ENCODE data around the gene WWOX. TPM values are rescaled to one million over a fixed set of nuclear protein-coding genes. Genes with fewer than 3 reads are reported as not detected.
"Not testable (repeated sequence)": the region's sequence is repeated elsewhere in the genome, so short reads cannot be mapped to it uniquely, and the experiment has no call there.

WWOX gene
- 10 to 100 TPM; 21.4 to 55.6 (median 33.2) TPM for total RNA-seq

DNA sequence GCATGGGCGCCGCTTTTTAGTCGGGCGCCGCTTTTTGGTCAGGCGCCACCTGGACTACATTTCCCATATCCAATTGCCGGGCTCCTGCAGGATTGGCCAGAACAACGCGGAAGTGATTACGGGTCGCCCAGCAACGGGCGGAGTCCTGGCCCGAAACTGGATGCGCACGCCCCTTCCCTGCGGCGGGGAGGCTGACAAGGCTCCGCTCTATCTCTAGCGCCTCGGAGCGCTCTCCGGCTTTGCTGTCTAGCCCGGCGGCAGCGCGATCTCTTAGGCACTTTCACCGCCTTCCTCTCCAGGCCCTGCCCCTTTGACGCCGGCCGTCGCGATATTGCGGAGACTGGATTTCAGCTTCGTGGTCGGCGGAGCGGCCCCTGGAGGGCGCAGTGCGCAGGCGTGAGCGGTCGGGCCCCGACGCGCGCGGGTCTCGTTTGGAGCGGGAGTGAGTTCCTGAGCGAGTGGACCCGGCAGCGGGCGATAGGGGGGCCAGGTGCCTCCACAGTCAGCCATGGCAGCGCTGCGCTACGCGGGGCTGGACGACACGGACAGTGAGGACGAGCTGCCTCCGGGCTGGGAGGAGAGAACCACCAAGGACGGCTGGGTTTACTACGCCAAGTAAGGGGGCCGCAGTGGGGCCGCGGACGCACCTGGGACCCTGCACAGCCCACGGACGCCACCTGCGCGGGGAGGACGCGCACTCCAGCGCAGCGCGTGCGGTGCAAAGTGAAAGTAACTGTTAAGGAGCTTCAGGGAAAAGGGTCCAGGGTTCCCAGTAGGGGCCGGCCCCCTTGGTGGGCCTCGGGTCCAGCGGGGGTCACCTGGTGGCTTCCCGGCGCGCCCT is at the start of gene WWOX:
Gene WWOX, plus strand, starts transcription at position 384 of the 841 bp plus-strand sequence.
- ATAC-seq (ENCODE audit: low FRiP score) (peak; percentile 97), DNase-seq (ENCODE audit: low spot score) (peak; percentile 69)
- TF ChIP-seq, protein P1, sequence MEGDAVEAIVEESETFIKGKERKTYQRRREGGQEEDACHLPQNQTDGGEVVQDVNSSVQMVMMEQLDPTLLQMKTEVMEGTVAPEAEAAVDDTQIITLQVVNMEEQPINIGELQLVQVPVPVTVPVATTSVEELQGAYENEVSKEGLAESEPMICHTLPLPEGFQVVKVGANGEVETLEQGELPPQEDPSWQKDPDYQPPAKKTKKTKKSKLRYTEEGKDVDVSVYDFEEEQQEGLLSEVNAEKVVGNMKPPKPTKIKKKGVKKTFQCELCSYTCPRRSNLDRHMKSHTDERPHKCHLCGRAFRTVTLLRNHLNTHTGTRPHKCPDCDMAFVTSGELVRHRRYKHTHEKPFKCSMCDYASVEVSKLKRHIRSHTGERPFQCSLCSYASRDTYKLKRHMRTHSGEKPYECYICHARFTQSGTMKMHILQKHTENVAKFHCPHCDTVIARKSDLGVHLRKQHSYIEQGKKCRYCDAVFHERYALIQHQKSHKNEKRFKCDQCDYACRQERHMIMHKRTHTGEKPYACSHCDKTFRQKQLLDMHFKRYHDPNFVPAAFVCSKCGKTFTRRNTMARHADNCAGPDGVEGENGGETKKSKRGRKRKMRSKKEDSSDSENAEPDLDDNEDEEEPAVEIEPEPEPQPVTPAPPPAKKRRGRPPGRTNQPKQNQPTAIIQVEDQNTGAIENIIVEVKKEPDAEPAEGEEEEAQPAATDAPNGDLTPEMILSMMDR (IDR thresholded peaks at IDR 0.05), result peak in 1 of 3 donors; percentile 17

- ATAC-seq (ENCODE audit: low FRiP score) (no peak), DNase-seq (ENCODE audit: low spot score) (no peak)
- TF ChIP-seq, protein P1 (IDR thresholded peaks at IDR 0.05), result no peak
These were observed 48.6 kb upstream of the WWOX start for GRCh38 chr16:78050734-78051400.

DNA sequence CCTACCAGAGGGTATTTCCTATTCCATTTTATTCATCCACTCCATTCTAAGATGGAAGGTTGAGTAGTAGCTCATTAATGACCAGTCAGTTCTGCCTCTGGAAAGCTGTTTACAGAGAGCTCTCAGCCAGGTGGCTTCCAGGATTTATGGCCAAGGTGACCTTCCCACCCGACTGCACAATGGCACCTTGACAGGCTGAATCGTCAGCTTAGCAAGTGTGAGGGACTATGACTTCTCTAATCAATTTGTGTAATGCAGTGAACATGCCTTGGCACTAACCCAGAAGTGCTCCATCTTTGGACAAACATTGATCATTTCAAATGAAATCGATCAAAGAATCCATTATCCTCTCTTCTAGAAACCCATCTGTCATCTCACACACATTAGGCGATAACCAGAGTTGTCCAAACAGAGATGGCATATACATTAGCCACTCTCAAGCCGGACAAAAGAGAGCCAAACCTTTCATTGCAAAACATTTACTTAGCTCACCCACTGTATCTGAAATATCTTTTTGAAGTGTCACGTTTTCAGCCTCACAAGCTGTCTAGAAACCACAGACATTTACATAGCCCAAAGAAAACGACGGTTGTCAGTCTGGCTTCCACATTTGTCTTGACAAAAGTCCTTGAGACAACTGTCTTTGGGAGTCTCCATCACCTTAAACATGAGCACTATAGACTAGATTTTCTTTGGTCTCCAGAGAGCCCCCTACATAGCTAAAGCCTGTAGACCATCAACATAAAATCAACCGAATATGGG is 41.5 kb upstream of the WWOX start:
- TF ChIP-seq, protein P1 (IDR thresholded peaks at IDR 0.05), result no peak
- ATAC-seq (ENCODE audit: low FRiP score) (no peak), DNase-seq (ENCODE audit: low spot score) (no peak)

GRCh38 chr16:78059806-78060205 is 39.6 kb upstream of the WWOX start:
- not testable (repeated sequence) for ATAC-seq (ENCODE audit: low FRiP score); DNase-seq (ENCODE audit: low spot score)

DNA sequence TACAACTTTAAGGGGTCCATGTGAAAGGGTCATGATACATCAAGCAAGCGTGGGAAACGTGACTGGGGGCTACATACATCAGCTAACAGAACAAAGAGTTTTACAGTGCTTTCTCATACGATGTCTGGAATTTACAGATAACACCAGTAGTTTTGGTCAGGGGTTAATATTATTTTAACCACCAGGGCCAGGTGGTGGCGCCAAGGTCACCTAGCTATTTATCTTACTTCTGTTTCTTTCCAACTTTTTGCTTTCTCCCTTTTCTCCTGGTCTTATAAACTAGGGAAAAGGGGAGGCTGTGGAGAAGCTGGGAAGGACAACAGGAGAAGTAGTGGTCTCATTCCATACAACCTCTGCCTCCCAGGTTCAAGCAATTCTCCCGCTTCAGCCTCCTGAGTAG is 39.2 kb upstream of the WWOX start:
- TF ChIP-seq, protein P1 (IDR thresholded peaks at IDR 0.05), result no peak
- DNase-seq (ENCODE audit: low spot score) (no peak), ATAC-seq (ENCODE audit: low FRiP score) (no peak)

DNA sequence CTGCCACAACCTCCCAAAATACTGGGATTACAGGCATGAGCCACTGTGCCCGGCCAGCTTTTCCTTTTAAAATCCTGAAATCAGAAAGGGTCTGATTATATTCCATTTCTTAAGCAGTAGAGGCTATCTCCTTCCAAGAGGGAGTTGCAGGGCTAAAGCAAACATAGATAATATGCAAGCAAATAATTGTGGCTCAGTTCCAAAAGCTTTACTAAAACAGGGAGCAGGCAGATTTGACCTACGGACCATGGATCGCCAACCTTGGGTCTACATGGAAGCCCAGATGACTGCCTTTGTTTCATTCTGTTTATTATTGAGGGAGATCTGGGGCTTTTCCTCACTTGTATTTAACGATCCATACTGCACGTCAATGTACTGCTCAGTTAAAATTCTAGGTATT is 38.6 kb upstream of the WWOX start:
- ATAC-seq (ENCODE audit: low FRiP score), result no peak
- DNase-seq (ENCODE audit: low spot score), result no peak
- TF ChIP-seq, protein P1 (IDR thresholded peaks at IDR 0.05), result no peak

DNA sequence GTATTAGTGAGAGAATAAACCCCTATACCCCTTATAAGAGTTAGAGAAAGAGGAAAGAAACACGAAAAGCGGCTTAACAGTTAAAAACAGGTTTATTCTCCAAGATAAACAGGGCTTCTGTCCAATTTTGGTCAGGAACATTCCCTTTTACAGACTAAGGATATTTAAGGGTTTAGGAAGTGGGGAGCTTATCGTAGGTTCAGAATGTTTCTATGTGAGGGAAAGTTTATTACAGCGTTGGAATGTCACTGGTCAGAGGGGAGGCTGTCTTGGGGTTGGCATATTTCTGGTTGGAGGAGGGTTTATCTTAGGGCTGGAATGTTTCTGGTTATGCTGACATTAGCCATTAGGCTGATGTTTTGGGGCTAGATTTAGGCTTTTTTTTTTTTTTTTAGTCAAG is 34.1 kb upstream of the WWOX start:
- no peak for DNase-seq (ENCODE audit: low spot score)
- ATAC-seq (ENCODE audit: low FRiP score), result no peak
- TF ChIP-seq, protein P1 (IDR thresholded peaks at IDR 0.05), result no peak
